GM21423 (cell line): ENCODE data around the gene TXNRD3.

Experiments
- ATAC-seq: cut with Tn5 transposase; IDR thresholded peaks from one replicate; pipeline ENCODE4 v1.9.1; 2021; ENCODE audit warnings: mild to moderate bottlenecking, moderate library complexity; ENCODE audit not compliant: unreplicated experiment

TXNRD3 gene

GRCh38 chr3:126672741-126673140 lies 17.8 kb upstream of the TXNRD3 start:
- ATAC-seq, result no peak

- no peak for ATAC-seq
These were observed 17.4 kb upstream of the TXNRD3 start for GRCh38 chr3:126672340-126672739.

GRCh38 chr3:126671521-126671920 lies 16.6 kb upstream of the TXNRD3 start:
- no peak for ATAC-seq

- ATAC-seq, result no peak
These were observed 13.8 kb upstream of the TXNRD3 start for GRCh38 chr3:126668450-126669401.

GRCh38 chr3:126667631-126668449 lies 12.9 kb upstream of the TXNRD3 start:
- no peak for ATAC-seq

- no peak for ATAC-seq
These were observed 12.0 kb upstream of the TXNRD3 start for GRCh38 chr3:126666658-126667528.

- no peak for ATAC-seq
These were observed 11.2 kb upstream of the TXNRD3 start for GRCh38 chr3:126665959-126666657.

- ATAC-seq, result no peak
These were observed 10.5 kb upstream of the TXNRD3 start for GRCh38 chr3:126665221-126665936.

- ATAC-seq, result no peak
These were observed 9.8 kb upstream of the TXNRD3 start for GRCh38 chr3:126664591-126665214.

GRCh38 chr3:126663750-126664149 lies 8.8 kb upstream of the TXNRD3 start:
- no peak for ATAC-seq

GRCh38 chr3:126663257-126663656 lies 8.3 kb upstream of the TXNRD3 start:
- no peak for ATAC-seq

GRCh38 chr3:126661532-126662364 lies 6.8 kb upstream of the TXNRD3 start:
- no peak for ATAC-seq

- ATAC-seq, result no peak
These were observed 5.3 kb upstream of the TXNRD3 start for GRCh38 chr3:126659915-126660886.

- ATAC-seq, result no peak
These were observed 3.7 kb upstream of the TXNRD3 start for GRCh38 chr3:126658584-126658983.

GRCh38 chr3:126657901-126658300 lies 3.0 kb upstream of the TXNRD3 start:
- no peak for ATAC-seq

GRCh38 chr3:126656371-126657134 lies 1.6 kb upstream of the TXNRD3 start:
- ATAC-seq, result no peak
